SU-DHL-6 (cell line): ENCODE measurements around the gene HNRNPCL1.
"Not testable (repeated sequence)": the region's sequence is repeated elsewhere in the genome, so short reads cannot be mapped to it uniquely, and the experiment has no call there.

Experiments
- EZH2phosphoT487 ChIP-seq: fragments of 200-600 bp; sonication (generic), shearing (Covaris generic); conservative IDR thresholded peaks from 2 replicates; pipeline ENCODE4 v1.6.1; 2018; ENCODE audit warnings: mild to moderate bottlenecking, antibody characterized with exemption, low read length, moderate library complexity, mixed read lengths
- TF ChIP-seq, protein P1 (sequence below): fragments of 200-600 bp; sonication (generic); IDR thresholded peaks from one replicate; pipeline ENCODE4 v1.5.1; 2017; ENCODE audit warnings: antibody characterized with exemption, mild to moderate bottlenecking, low read length, moderate library complexity; ENCODE audit not compliant: insufficient read depth, poor library complexity, severe bottlenecking

DNA sequence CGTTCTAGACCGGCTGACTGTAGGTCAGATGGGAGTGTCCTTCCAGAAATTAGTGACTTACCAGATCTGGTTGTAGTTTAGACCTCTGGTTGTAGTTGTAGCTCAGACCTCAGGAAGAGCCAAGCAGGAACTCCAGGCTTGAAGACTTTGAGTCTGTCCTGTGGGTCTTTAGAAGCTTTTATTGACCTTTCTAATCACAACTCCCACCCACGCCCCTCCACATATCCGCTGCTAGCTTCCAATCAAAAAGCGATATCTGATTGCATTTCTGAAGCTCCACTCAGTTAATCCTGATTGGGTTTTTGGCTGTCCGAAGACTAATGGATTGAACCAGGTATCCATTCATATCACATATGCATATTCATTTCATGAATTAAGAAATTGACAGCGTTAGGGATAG is at the start of gene HNRNPCL1:
- TF ChIP-seq, protein P1, sequence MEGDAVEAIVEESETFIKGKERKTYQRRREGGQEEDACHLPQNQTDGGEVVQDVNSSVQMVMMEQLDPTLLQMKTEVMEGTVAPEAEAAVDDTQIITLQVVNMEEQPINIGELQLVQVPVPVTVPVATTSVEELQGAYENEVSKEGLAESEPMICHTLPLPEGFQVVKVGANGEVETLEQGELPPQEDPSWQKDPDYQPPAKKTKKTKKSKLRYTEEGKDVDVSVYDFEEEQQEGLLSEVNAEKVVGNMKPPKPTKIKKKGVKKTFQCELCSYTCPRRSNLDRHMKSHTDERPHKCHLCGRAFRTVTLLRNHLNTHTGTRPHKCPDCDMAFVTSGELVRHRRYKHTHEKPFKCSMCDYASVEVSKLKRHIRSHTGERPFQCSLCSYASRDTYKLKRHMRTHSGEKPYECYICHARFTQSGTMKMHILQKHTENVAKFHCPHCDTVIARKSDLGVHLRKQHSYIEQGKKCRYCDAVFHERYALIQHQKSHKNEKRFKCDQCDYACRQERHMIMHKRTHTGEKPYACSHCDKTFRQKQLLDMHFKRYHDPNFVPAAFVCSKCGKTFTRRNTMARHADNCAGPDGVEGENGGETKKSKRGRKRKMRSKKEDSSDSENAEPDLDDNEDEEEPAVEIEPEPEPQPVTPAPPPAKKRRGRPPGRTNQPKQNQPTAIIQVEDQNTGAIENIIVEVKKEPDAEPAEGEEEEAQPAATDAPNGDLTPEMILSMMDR = not testable (repeated sequence)
- TF ChIP-seq EZH2phosphoT487 = not testable (repeated sequence)
